NCI-H82 (cell line): ENCODE results near the gene STIM1.

Experiments used
- DNase-seq: peaks from one replicate; lab custom pipeline; 2025; lab: John Stamatoyannopoulos, UW

Gene STIM1

GRCh38 chr11:3830730-3831129 is 24.7 kb upstream of the STIM1 start:
- DNase-seq, result no peak

- peak; percentile 7 for DNase-seq
These were observed 23.9 kb upstream of the STIM1 start for GRCh38 chr11:3831378-3832239.

DNA sequence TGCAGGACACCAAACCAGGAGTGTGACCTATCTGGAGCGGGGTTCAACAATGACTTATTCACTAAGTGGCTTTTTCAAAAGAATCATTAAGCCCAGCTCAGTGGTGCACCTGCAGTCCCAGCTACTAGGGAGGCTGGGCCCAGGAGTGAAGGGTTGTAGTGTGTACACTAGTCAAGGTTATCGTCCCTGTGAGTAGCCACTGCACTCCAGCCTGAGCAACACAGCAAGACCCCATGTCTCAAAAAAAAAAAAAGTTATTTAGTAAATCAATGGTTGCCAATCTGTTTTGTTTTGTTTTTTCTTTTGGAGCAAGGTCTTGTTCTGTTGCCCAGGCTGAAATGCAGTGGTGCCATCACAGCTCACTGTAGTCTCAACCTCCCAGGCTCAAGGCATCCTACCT is 22.6 kb upstream of the STIM1 start:
- DNase-seq, result no peak

DNA sequence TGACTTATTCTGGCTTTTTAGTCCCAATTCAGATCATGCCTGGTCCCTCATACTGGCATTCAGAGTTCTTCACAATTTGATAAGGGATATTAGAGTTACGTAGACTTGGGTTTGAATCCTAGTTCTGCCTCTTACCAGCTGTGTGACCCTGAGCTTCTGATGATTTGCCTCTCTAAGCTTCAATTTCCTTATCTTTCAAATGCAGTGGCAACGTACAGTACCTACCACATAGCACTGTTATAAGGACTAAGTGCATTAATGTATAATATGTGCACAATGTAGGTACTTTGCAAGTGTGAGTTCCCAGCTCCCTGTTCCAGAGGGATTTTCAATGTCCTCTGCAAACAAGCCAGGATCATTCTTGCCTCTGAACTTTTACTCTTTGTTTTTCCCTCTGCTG is 22.0 kb upstream of the STIM1 start:
- DNase-seq, result no peak

DNA sequence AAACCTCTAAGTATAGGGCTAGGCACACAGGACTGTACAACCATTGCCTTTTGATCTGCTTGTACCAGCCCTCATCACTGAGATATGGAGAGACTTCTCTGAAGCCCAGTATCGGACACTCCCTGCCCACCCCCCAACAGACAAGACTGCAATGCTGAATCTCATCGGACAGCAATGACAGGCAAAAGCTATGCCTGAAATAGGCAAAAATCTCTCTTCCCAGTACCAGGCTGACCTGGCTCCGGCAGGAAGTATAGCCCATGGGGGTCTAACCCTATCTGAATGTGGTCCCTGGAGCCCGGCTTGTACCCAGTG is 21.2 kb upstream of the STIM1 start:
- DNase-seq, result no peak

DNA sequence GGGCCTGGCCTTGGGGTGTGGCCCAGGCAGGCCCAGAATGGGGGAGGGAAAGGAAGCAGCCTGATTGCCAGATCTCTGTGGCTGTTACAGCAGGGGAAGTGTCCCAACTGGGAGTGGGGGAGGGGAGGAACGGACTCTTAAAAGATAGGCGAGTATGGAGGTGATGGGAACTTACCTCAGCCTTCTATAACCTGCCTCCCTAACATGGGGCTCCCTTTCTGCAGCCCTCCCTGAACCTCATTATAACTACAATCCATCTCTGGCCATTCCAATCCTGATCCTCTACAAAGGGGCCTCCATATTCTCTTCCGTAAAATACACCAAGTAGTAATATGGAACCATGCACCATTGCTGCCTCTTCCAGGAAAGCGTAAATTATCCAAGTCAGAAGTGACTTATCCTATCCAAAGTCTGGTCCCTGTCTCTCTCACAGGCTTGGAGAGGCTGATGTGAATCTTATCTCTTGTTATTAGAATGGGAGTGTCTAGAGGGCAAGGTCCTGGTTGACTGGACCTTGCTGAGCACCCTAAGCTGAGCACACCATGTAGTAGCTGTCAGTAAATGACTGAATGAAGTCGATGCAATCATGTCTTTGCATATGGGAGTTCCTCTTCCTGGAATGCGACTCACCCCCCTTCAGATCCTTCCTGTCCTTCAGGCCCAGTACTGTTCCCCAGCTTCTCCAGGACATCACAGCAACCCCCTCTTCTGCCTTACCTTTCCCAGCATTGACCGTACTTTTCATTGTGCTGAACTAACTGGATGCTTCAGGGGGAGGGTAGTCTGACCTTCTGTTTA is 20.6 kb upstream of the STIM1 start:
- no peak for DNase-seq

DNA sequence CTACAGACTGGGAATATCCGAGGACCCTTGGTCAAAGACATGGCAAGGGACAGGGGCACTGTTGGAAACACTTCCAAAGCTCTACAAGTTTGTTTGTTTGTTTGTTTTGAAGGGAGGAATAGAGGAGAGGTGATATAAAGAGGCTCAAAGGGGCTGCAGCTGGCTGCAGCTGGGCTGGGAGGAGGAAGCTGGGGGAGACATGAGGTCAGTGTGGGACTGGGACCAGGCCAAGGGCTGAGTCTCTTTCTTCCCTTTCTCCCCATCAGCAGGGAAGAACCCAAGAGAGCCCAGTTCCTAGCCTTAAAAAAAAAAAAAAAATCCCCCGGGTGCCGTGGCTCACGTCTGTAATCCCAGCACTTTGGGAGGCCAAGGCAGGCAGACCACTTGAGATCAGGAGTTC is 19.7 kb upstream of the STIM1 start:
- no peak for DNase-seq

DNA sequence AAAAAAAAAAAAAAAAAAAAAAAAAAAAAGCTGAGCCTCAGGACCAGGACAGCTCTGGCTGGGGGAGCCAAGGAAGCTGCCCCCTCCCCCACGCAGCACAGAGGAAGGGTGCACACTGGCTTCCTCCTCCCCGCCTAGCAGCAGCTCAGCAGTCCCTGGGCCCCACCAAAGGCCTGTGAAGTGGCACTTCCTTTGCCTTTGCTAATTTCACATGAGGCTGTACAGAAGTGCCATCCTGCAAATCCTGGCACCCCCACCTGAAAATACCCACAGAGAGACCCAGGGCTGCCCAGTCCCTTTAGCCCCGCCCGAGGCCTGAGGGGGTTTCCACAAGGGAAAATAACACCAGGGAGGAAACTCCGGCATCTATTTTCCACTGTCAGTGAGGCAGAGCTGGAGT is 18.6 kb upstream of the STIM1 start:
- DNase-seq, result no peak

GRCh38 chr11:3837793-3838192 is 17.7 kb upstream of the STIM1 start:
- no peak for DNase-seq

DNA sequence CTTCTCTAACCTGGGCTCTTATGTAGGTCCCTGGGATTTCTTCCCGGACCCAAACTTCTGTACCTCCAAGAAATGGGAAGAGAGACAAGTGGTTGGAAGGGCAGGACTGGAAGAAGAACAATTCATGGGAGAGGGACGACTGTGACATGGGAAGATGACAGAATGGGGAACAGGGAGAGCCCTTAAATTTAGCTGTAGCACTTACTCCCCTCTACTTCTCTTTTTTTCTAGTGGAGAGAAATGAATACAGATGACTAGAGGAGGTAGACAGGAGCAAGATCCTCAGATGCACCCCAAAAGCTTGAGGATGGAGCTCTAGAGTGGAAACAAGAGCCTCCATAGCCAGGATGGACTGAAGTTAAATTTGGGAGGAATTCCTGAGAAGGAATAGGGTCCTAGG is 17.0 kb upstream of the STIM1 start:
- DNase-seq, result no peak

- DNase-seq, result no peak
These were observed 15.2 kb upstream of the STIM1 start for GRCh38 chr11:3840004-3840869.

GRCh38 chr11:3840870-3841425 is 14.5 kb upstream of the STIM1 start, which contains the start of gene RHOG:
TSS of gene RHOG (minus strand) at chr11:3840959. CDS start at chr11:3828138, 12,821 bp downstream.
- peak; percentile 75 for DNase-seq

DNA sequence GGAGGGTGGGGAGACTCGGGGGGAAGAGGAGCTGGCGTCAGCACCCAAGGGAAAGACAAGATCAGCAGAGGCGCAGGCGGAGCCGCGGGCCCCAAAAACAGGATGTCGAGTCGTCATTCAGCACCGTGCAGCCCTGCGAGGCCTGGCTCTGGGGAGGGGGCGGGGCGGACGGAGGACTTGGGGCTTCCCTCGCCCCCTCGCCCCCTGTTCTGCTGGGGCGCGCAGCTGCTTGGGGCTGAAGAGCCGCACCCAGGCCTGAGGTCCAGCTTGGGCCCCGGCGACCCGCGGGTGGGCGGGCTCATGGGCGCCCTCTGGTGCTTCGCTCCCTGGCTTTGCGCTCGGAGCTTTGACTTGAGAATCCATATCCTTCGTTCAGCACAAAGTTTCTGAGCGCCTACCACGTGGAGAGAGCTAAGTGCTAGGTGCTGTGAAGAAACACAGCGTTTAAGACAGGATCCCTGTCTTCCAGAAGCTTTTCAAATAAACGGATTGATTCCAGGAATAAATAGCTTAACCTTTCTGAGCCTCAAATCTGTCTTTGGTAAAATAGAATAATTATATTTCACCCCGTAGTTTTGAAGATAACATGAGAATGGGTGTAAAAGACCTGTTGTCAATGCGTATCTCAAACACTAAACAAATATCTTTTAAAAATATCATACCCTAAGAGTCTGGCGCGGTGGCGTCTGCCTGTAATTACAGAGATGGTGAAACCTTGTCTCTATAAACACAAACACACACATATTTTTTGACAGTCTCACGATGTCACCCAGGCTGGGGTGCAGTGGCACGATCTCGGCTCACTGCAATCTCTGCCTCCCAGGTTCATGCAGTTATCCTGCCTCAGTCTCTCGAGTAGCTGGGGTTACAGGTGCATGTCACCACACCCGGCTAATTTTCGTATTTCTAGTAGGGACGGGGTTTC is 13.8 kb upstream of the STIM1 start:
- DNase-seq, result peak; percentile 88

- no peak for DNase-seq
These were observed 12.1 kb upstream of the STIM1 start for GRCh38 chr11:3843326-3843725.

DNA sequence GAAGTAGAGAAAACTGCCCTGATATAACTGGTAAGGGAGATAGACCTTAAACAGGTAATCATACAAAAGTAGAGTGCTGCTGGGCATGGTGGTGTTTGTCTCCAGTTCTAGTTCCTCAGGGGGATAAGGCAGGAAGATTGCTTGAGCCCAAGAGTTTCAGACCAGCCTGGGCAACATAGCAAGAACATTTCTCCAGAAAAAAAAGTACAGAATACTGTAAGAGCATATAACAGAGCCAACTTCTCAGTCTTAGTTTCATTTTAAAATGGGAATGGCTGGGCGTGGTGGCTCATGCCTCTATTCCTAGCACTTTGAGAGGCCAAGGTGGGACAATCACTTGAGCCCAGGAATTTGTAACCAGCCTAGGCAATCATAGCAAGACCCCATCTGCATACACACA is 10.2 kb upstream of the STIM1 start:
- DNase-seq, result no peak

DNA sequence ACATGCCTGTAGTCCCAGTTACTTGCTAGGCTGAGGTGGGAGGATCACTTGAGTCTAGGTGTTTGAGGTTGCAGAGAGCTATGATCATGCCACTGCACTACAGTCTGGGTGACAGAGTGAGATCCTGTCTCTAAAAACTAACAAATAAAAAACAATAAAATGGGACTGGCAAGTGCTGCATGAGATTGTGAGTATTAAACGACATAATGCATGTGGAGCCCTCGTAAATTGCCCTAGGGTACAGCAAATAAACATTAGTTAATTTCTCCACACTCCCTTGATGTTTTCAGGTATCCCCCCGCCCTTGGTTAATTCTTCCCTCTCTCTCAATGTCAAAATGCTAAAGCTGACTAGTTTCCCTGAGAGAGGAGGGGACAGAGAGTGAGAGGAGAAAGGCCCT is 9.8 kb upstream of the STIM1 start:
- no peak for DNase-seq

- peak; percentile 56 for DNase-seq
These were observed 6.1 kb upstream of the STIM1 start for GRCh38 chr11:3849297-3849874.

- no peak for DNase-seq
These were observed 2.0 kb upstream of the STIM1 start for GRCh38 chr11:3853545-3853842.

DNA sequence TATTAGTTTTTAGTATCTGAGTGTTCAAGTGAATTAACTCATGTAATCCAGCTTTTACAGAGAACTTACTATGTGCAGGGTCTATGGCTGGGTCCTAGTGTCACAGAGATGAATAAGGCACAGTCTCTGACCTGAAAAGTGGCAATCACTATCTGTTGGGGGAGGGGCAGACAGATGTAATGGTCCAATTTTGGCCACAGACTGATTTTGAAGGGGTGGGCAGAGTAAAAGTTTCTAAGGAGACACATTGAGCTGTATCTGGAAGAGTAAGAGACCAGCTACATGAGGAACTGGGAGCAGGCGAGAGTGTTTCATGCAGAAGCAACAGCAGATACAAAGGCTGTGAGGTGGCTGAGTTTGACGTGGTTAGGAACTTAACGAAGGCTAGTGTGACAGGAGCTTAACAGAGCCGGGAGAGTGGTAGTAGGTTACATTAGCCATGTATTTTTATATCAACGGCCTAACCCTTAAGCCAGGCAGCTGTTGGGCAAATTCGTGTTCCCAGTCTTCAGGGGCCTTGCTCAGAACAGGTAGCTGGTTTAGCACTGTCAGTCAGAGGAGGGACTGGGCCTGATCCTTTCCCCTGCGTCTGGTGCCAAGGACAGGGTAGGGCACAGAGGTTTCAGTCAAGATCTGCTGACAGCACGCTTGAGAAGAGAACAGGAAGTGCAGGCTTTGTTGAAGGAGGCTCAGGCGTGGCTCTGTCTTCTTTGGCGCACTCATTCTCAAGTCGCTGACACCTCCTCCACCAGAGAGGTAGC is 1.4 kb upstream of the STIM1 start:
- DNase-seq, result peak; percentile 52

DNA sequence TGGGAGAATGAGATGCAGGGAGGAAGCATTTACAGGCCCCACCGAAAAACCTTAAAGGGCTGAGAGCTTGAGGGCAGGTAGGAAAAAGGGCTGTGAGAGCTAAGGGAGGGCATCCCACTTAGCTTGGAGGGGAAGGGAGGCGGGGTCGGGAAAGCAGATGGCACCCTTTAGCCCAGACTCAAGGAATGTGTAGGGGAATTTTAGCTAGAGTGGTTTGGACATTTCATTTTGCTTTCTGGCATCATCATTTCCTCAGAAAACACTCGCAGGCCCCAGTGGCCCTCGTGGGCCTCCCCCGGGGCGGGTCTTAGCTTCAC is 846 bp upstream of the STIM1 start:
- DNase-seq, result no peak
